H1 (cell line): ENCODE results near the gene FFAR2.

Experiments used
- CTCF ChIP-seq, 3 experiments: IDR thresholded peaks; 1 replicate in 2 of 3; 2 replicates in 1 of 3; pipeline versions ENCODE4 v1.5.1 to v1.6.1; 2011; ENCODE audit warnings: low read length in 3 of 3, mild to moderate bottlenecking in 3 of 3, inconsistent platforms in 2 of 3, low read depth in 1 of 3, moderate library complexity in 1 of 3; ENCODE audit not compliant: insufficient read depth in 1 of 3; ENCODE audit errors: control extremely low read depth in 1 of 3
- POLR2A ChIP-seq, 2 experiments: IDR thresholded peaks; 1 replicate in 1 of 2; 2 replicates in 1 of 2; pipeline ENCODE4 v1.6.1; 2011; ENCODE audit warnings: low read depth in 2 of 2, low read length in 2 of 2, mild to moderate bottlenecking in 2 of 2; ENCODE audit errors: control extremely low read depth in 1 of 2
- RAD21 ChIP-seq, 2 experiments: IDR thresholded peaks in 1 of 2; conservative IDR thresholded peaks in 1 of 2; 2 replicates each; pipeline ENCODE4 v1.6.1; 2011; ENCODE audit warnings: low read depth in 2 of 2, low read length in 2 of 2, improper control_type of control experiment in 1 of 2, inconsistent platforms in 1 of 2, mild to moderate bottlenecking in 1 of 2, moderate library complexity in 1 of 2
- RFX5 ChIP-seq: IDR thresholded peaks from 2 replicates; pipeline ENCODE4 v1.6.1; 2011; ENCODE audit warnings: low read depth, low read length, improper control_type of control experiment, borderline replicate concordance
- TBP ChIP-seq: IDR thresholded peaks from 2 replicates; pipeline ENCODE4 v1.6.1; 2011; ENCODE audit warnings: low read depth, low read length, improper control_type of control experiment
- USF2 ChIP-seq: IDR thresholded peaks from 2 replicates; pipeline ENCODE4 v1.6.1; 2011; ENCODE audit warnings: low read length, improper control_type of control experiment

- TF ChIP-seq POLR2A (IDR thresholded peaks at IDR 0.05; ENCODE audit: control extremely low read depth in 1 of 2, low read depth in 2 of 2, low read length in 2 of 2) (no peak), USF2 (no peak), RAD21 (IDR thresholded peaks at IDR 0.05 in 1 of 2, conservative IDR thresholded peaks at IDR 0.05 in 1 of 2; ENCODE audit: low read depth in 2 of 2, low read length in 2 of 2) (no peak), TBP (no peak), RFX5 (no peak), CTCF (IDR thresholded peaks at IDR 0.05; ENCODE audit: control extremely low read depth in 1 of 3, insufficient read depth in 1 of 3, low read depth in 1 of 3, low read length in 3 of 3) (no peak)
Measured at GRCh38 chr19:35419805-35420204, 28.3 kb upstream of the FFAR2 start.
